Measurements from ENCODE around the gene RUVBL2. TPM values are rescaled to one million over a fixed set of nuclear protein-coding genes. Genes with fewer than 3 reads are reported as not detected.

The RUVBL2 gene
- total and polyA plus RNA-seq, 4 donors: 29.6 to 80.1 (median 49.6) TPM

- peak overlapping the region; percentile 89 to 99 for H3K27ac ChIP-seq (ENCODE audit: low read depth in 1 of 2, low read length in 2 of 2)
- H3K36me3 ChIP-seq (ENCODE audit: control insufficient read depth in 4 of 4, insufficient read depth in 3 of 4, low read depth in 1 of 4, low read length in 3 of 4): no peaks in the 10 kb centered on the region
- no peaks in the 10 kb centered on the region for H3K9me3 ChIP-seq (ENCODE audit: control insufficient read depth in 4 of 4, low read length in 3 of 4)
- H3K4me1 ChIP-seq (ENCODE audit: control insufficient read depth in 4 of 4, insufficient read depth in 4 of 4, low read length in 3 of 4): peaks cover 12 to 28% (median 17%) of the 10 kb centered on the region in 4 donors
- WGBS: 2% methylated on average over 13 of the region's 13 CpGs
- TF ChIP-seq REST (IDR thresholded peaks at IDR 0.05) (no peak), FOXA1 (IDR thresholded peaks at IDR 0.05) (no peak), YY1 (IDR thresholded peaks at IDR 0.05) (no peak), JUND (IDR thresholded peaks at IDR 0.05) (no peak), ATF3 (IDR thresholded peaks at IDR 0.05) (no peak), HNF4G (IDR thresholded peaks at IDR 0.05) (no peak), RXRA (IDR thresholded peaks at IDR 0.05) (no peak), GABPA (IDR thresholded peaks at IDR 0.05 in 1 of 2, conservative IDR thresholded peaks at IDR 0.05 in 1 of 2) (no peak), SP1 (IDR thresholded peaks at IDR 0.05) (no peak), NR2F2 (IDR thresholded peaks at IDR 0.05) (no peak), RAD21 (IDR thresholded peaks at IDR 0.05) (no peak), CTCF (IDR thresholded peaks at IDR 0.05; ENCODE audit: low read depth, low read length, missing input control) (no peak), MAX (IDR thresholded peaks at IDR 0.05) (no peak), EGR1 (IDR thresholded peaks at IDR 0.05; ENCODE audit: low read depth in 2 of 2) (no peak), TAF1 (conservative IDR thresholded peaks at IDR 0.05) (no peak), FOXA2 (IDR thresholded peaks at IDR 0.05) (no peak), HNF4A (conservative IDR thresholded peaks at IDR 0.05) (no peak), ZBTB33 (IDR thresholded peaks at IDR 0.05) (no peak)
- H3K27me3 ChIP-seq (ENCODE audit: control insufficient read depth in 4 of 4, insufficient read depth in 4 of 4, low read length in 3 of 4): no peaks in the 10 kb centered on the region
- H3K9ac ChIP-seq (ENCODE audit: low read depth in 1 of 2, low read length in 2 of 2): peak overlapping the region; percentile 45 to 55
- no peak for DNase-seq (ENCODE audit: low spot score)
- H3K4me3 ChIP-seq (ENCODE audit: low read depth in 1 of 3, low read length in 3 of 3): peak overlapping the region; percentile 59 to 80 (median 61)
Observed at GRCh38 chr19:48994035-48994386, 324 bp downstream of the RUVBL2 start.
